ENCODE measurements around the gene ZFP3. TPM values are rescaled to one million over a fixed set of nuclear protein-coding genes. Genes with fewer than 3 reads are reported as not detected.
"Not testable (repeated sequence)": the region's sequence is repeated elsewhere in the genome, so short reads cannot be mapped to it uniquely, and the experiment has no call there.

ZFP3 gene
- total RNA-seq, 1 donor from 2014 or later = 0.55 TPM

GRCh38 chr17:5055543-5055942 is 22.7 kb upstream of the ZFP3 start:
- no peaks in the 10 kb centered on the region for H3K4me1 Mint-ChIP-seq (ENCODE audit: low read depth)
- no peak overlapping the region for H3K4me3 Mint-ChIP-seq (ENCODE audit: unreplicated experiment)
- H3K27me3 Mint-ChIP-seq (ENCODE audit: low read depth) = peaks cover 7% of the 10 kb centered on the region
- no peak overlapping the region for H3K27ac Mint-ChIP-seq (ENCODE audit: unreplicated experiment)
- no peak for TF ChIP-seq CTCF (IDR thresholded peaks at IDR 0.05)
- no peaks in the 10 kb centered on the region for H3K9me3 Mint-ChIP-seq (ENCODE audit: low read depth)
- no peaks in the 10 kb centered on the region for H3K36me3 Mint-ChIP-seq (ENCODE audit: low read depth)
- DNase-seq (ENCODE audit: low spot score) = no peak

GRCh38 chr17:5065227-5065744 is 13.0 kb upstream of the ZFP3 start:
- no peak for DNase-seq (ENCODE audit: low spot score)
- TF ChIP-seq CTCF (IDR thresholded peaks at IDR 0.05) = no peak
- Mint-ChIP-seq H3K4me1 (ENCODE audit: low read depth) (peaks cover 6% of the 10 kb centered on the region), H3K27ac (ENCODE audit: unreplicated experiment) (no peak overlapping the region), H3K4me3 (ENCODE audit: unreplicated experiment) (no peak overlapping the region), H3K36me3 (ENCODE audit: low read depth) (no peaks in the 10 kb centered on the region), H3K27me3 (ENCODE audit: low read depth) (peaks cover 3% of the 10 kb centered on the region), H3K9me3 (ENCODE audit: low read depth) (no peaks in the 10 kb centered on the region)

- Mint-ChIP-seq H3K4me1 (ENCODE audit: low read depth) (peaks cover 6% of the 10 kb centered on the region), H3K36me3 (ENCODE audit: low read depth) (no peaks in the 10 kb centered on the region), H3K27me3 (ENCODE audit: low read depth) (peaks cover 5% of the 10 kb centered on the region), H3K4me3 (ENCODE audit: unreplicated experiment) (no peak overlapping the region), H3K27ac (ENCODE audit: unreplicated experiment) (no peak overlapping the region), H3K9me3 (ENCODE audit: low read depth) (no peaks in the 10 kb centered on the region)
- no peak for TF ChIP-seq CTCF (IDR thresholded peaks at IDR 0.05)
- no peak for DNase-seq (ENCODE audit: low spot score)
Observed at GRCh38 chr17:5068236-5068635, 10.0 kb upstream of the ZFP3 start.

GRCh38 chr17:5069724-5070123 is 8.5 kb upstream of the ZFP3 start:
- Mint-ChIP-seq H3K27ac (ENCODE audit: unreplicated experiment) (no peak overlapping the region), H3K36me3 (ENCODE audit: low read depth) (no peaks in the 10 kb centered on the region), H3K4me1 (ENCODE audit: low read depth) (peaks cover 6% of the 10 kb centered on the region), H3K27me3 (ENCODE audit: low read depth) (peaks cover 5% of the 10 kb centered on the region), H3K9me3 (ENCODE audit: low read depth) (no peaks in the 10 kb centered on the region), H3K4me3 (ENCODE audit: unreplicated experiment) (no peak overlapping the region)
- no peak for DNase-seq (ENCODE audit: low spot score)
- no peak for TF ChIP-seq CTCF (IDR thresholded peaks at IDR 0.05)

GRCh38 chr17:5075472-5075871 is 2.8 kb upstream of the ZFP3 start:
- not testable (repeated sequence) for H3K4me1 Mint-ChIP-seq (ENCODE audit: low read depth); H3K27ac Mint-ChIP-seq (ENCODE audit: unreplicated experiment); H3K4me3 Mint-ChIP-seq (ENCODE audit: unreplicated experiment); H3K36me3 Mint-ChIP-seq (ENCODE audit: low read depth); DNase-seq (ENCODE audit: low spot score); H3K27me3 Mint-ChIP-seq (ENCODE audit: low read depth); H3K9me3 Mint-ChIP-seq (ENCODE audit: low read depth)

GRCh38 chr17:5077275-5077674 is 992 bp upstream of the ZFP3 start:
- peak; percentile 41 for DNase-seq (ENCODE audit: low spot score)
- not testable (repeated sequence) for H3K36me3 Mint-ChIP-seq (ENCODE audit: low read depth); H3K27me3 Mint-ChIP-seq (ENCODE audit: low read depth); H3K4me3 Mint-ChIP-seq (ENCODE audit: unreplicated experiment); H3K4me1 Mint-ChIP-seq (ENCODE audit: low read depth); H3K9me3 Mint-ChIP-seq (ENCODE audit: low read depth); H3K27ac Mint-ChIP-seq (ENCODE audit: unreplicated experiment)
